HG03469 (cell line): ENCODE measurements around the gene CPNE7.
"Not testable (repeated sequence)": the region's sequence is repeated elsewhere in the genome, so short reads cannot be mapped to it uniquely, and the experiment has no call there.

Experiments used
- ATAC-seq: cut with Tn5 transposase; IDR thresholded peaks from one replicate; pipeline ENCODE4 v1.9.1; 2021; ENCODE audit warnings: mild to moderate bottlenecking, moderate library complexity, moderate number of reproducible peaks; ENCODE audit not compliant: unreplicated experiment

CPNE7 gene

DNA sequence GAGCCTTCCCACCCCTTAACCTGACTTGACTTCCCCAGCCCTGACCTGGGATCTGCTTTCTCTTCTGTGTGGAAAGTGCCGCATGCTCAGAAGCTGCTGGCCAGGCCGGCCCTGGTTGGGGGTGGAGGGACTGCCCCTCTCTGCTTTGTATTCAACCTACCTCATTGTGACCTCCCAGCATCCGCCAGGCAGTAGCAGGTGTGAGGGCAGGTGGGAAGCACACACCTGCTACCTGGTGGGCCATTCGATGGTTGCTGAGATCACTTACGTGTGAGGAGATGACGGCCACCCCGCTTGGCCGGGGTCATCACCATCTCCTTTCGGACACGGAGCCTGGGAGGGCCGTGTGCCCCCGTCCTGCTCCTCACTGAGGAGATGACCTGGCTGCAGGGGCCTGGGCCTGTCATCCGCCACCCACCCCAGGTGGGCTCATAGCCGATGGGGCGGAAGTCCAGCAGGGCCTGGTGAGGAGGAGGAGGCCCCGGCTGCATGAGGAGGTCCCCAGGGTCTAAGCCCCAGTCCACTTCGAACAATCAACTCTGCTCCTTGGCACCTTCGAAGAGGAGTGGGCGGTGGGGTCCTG is 7.1 kb downstream of the CPNE7 start:
- no peak for ATAC-seq

DNA sequence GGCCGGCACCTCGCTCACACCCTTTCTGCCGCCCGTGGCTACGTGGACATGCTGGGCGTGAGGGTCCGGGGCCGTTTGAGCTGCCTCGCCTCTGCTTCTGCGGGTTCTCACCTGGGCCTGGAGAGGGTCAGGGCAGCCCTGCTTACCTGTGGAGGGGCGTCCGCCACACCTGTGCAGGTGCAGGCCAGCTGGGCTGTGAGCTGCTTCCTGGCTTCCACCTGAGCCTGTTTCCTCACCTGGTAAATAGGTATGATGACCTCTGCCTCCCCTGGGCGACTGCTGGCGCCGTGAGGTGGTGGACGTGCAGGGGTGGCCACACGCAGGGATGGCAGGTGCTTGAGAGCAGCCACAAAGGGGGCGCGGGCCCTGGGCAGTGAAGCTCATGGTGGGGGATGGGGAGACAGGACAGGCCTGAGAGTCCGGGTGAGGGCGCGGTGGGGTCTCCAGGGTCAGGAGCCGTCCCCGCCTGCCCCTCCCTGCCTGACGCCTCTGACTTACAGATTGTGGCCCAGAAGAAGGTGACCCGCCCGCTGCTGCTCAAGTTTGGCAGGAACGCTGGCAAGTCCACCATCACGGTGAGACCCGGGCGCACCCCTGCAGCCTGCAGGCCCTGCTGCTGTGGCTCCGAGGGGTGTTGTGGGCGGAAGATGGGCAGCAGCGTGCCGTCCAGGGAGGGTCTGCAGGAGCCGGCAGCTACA is 7.8 kb downstream of the CPNE7 start:
- ATAC-seq, result no peak

DNA sequence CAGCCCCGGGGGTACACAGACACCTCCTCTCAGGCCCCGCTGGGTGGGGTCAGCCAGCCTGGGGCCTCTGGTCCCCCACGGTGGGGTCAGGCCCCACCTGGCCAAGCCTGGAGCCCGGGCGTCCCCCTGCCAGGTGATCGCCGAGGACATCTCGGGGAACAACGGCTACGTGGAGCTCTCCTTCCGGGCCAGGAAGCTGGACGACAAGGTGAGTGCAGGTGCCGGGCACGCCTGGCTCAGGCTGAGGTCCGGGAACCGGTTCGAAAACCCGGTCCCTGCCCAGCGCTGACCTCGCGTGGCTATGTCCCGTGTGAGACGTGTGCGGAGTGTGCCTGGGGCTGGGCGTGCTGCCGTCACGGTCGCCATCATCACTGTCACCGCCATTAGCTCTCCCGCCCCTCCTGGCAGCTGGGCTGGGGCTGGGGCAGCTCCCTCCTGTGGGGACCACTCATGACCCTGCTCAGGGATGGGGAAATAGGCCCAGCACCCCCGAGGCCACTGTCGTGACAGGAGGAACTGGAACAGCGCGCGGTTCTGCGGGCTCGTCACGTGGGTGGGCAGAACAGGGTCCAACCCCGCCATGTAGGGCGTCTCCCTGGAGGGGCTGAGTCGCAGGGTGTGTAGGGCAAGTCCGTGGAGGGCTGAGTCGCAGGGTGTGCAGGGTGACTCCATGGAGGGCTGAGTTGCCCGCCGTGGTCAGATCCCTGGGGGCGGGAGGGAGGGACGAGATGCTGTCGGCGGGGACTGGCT is 8.5 kb downstream of the CPNE7 start:
- no peak for ATAC-seq

DNA sequence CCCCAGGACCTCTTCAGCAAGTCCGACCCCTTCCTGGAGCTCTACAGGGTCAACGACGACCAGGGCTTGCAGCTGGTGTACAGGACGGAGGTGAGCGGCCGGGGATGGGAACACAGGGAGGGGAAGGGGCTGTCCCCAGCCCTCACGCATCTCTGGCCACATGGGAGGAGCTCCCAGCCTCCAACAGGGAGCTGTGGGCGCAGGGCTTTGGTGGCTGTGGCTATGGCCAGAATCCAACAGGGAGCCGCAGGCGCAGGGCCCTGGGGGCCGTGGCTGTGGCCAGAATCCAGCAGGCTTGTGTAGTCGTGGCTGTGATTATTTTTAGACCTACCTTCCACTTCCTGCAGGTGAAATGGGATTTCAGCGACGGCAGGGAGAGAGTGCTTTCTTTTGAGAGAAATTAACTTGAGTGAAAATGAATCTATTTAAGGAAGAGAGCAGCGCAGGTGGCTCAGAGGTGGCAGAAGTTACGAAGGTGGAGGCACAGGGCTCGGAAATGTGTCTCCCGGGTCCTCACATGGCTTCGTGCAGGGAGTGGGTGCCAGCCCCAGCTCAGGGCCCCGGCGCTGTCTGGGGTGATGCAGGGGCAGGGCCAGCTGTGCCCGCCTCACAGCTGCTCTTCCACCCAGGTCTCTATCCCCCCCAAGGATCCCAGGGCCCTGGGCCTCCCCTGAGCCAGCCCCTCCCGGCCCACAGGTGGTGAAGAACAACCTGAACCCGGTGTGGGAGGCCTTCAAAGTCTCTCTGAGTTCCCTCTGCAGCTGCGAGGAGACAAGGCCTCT is 9.4 kb downstream of the CPNE7 start:
- no peak for ATAC-seq

DNA sequence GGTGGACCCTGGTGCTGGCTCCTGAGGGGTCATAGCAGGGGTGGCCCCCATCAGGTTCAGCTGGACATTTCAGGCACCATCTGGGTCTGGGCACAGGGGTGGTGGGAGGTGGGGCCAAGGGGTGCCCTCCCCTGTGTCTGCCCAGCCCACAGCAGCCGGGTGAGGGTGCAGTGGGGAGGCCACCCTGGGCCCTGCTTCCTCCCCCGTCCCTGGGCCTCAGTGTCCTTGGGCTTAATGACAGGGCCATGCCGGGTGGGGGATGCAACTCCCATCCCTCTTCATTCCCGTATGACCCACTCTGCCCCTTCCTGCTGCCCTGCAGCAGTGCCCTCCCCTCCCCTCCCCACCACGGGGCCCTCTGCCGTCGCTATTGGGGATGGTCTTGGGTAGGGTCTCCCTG is 10.7 kb downstream of the CPNE7 start:
- no peak for ATAC-seq

- ATAC-seq, result no peak
Measured at GRCh38 chr16:89586853-89587252, 11.3 kb downstream of the CPNE7 start.

- ATAC-seq, result not testable (repeated sequence)
Measured at GRCh38 chr16:89587676-89588075, 12.1 kb downstream of the CPNE7 start.

- ATAC-seq, result no peak
Measured at GRCh38 chr16:89588413-89589109, 13.0 kb downstream of the CPNE7 start.

- no peak for ATAC-seq
Measured at GRCh38 chr16:89589241-89589926, 13.8 kb downstream of the CPNE7 start.

GRCh38 chr16:89593841-89594240 is 18.3 kb downstream of the CPNE7 start:
- no peak for ATAC-seq

- no peak for ATAC-seq
Measured at GRCh38 chr16:89595330-89596060, 19.9 kb downstream of the CPNE7 start.

- no peak for ATAC-seq
Measured at GRCh38 chr16:89596061-89596689, 20.6 kb downstream of the CPNE7 start.

- ATAC-seq, result no peak
Measured at GRCh38 chr16:89596957-89597649, 21.5 kb downstream of the CPNE7 start.

- ATAC-seq, result no peak
Measured at GRCh38 chr16:89598199-89598598, 22.6 kb downstream of the CPNE7 start.

DNA sequence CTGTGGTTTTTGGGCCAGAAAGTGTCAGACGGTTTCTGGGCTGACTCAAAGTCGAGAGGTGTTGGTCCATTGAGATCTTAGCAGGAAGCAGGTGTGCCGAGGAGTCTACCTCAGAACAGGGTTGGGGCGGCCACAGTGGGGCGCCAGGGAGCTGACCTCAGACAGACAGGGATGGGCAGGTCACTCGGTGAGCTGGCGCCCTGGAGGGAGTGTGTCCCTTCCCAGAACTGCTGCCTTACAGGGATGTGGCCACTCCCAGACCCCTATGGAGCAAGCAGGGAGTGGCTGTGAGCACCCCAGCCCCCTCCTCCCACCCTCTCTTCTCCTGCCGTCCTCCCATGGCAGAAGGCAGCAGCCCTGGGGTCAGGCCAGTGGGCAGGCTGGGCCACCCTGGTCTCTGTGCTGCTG is 23.9 kb downstream of the CPNE7 start:
- ATAC-seq, result no peak

GRCh38 chr16:89599902-89600301 is 24.3 kb downstream of the CPNE7 start:
- ATAC-seq, result no peak

- ATAC-seq, result no peak
Measured at GRCh38 chr16:89600427-89600826, 24.9 kb downstream of the CPNE7 start.

DNA sequence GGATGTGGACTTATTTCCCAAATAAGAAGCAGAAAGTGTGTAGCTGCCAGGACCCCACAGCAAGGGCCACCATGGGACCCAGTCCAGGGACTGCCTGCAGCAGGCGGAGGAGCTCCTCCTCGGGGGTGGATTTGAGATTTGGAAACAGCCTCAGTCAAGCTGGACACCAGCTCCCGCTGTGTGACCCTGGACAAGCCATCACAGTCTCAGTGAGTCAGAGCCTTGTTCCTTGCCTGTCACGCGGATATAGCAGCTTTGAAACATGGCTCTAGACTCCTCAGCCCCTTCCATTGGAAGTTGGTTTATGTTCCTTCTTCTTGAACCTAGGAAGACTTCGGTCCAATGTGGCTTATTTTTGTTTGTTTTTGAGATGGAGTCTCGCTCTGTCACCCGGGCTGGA is 25.4 kb downstream of the CPNE7 start:
- no peak for ATAC-seq

- ATAC-seq, result no peak
Measured at GRCh38 chr16:89601906-89602272, 26.3 kb downstream of the CPNE7 start.
